Tibial nerve (tissue), 3 donors: ENCODE data around the gene EEF2KMT.

ENCODE experiments used
- POLR2A ChIP-seq, 2 donors: fragments of 450-650 bp; IDR thresholded peaks; one replicate each; pipeline ENCODE4 v1.6.1; 2017; ENCODE audit warnings: antibody characterized with exemption in 2 of 2, mild to moderate bottlenecking in 2 of 2, moderate library complexity in 2 of 2
- TF ChIP-seq, protein P1 (sequence below), 5 experiments: fragments of 200-600 bp in 3 of 5; fragments of 450-650 bp in 2 of 5; sonication (generic) in 3 of 5; IDR thresholded peaks; one replicate each; pipeline ENCODE4 v1.5.1; 2016 to 2019; ENCODE audit warnings: antibody characterized with exemption in 5 of 5, mild to moderate bottlenecking in 3 of 5, moderate library complexity in 2 of 5

DNA sequence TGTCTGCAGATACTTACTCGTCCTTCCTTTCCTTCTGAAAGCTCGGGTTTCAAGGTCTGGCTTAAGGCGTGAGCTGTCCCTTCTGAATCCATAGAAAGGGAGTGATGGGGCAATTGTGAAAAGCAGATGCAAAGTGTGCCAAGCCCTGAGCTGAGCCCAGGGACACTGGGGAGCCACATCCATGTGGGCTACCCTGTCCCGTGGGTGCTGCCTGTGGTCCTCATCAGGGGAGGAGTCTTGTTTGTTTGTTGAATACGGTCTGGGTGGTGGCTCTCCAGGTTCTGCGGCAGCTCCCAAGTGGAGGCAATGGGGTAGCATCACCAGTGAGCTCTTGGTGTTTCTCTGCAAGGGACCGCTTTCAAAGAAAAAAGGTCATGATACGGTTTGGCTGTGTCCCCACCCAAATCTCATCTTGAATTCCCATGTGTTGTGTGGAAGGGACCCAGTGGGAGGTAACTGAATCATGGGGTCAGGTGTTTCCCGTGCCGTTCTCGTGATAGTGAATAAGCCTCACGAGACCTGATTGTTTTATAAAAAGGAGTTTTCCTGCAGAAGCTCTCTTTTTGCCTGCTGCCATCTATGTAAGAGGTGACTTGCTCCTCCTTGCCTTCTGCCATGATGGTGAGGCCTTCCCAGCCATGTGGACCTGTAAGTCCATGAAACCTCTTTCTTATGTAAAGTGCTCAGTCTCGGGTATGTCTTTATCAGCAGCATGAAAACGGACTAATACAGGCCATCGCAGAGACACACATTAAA is 27.0 kb downstream of the EEF2KMT start:
- TF ChIP-seq, protein P1, sequence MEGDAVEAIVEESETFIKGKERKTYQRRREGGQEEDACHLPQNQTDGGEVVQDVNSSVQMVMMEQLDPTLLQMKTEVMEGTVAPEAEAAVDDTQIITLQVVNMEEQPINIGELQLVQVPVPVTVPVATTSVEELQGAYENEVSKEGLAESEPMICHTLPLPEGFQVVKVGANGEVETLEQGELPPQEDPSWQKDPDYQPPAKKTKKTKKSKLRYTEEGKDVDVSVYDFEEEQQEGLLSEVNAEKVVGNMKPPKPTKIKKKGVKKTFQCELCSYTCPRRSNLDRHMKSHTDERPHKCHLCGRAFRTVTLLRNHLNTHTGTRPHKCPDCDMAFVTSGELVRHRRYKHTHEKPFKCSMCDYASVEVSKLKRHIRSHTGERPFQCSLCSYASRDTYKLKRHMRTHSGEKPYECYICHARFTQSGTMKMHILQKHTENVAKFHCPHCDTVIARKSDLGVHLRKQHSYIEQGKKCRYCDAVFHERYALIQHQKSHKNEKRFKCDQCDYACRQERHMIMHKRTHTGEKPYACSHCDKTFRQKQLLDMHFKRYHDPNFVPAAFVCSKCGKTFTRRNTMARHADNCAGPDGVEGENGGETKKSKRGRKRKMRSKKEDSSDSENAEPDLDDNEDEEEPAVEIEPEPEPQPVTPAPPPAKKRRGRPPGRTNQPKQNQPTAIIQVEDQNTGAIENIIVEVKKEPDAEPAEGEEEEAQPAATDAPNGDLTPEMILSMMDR (IDR thresholded peaks at IDR 0.05) = no peak
- TF ChIP-seq POLR2A (IDR thresholded peaks at IDR 0.05) = no peak
